ENCODE results near the gene IL6ST.
"Not testable (repeated sequence)": the region's sequence is repeated elsewhere in the genome, so short reads cannot be mapped to it uniquely, and the experiment has no call there.

- TF ChIP-seq POLR2A, POLR2AphosphoS5 (IDR thresholded peaks at IDR 0.05; ENCODE audit: low read depth, low read length): not testable (repeated sequence)
These were observed 3.9 kb downstream of the IL6ST start for GRCh38 chr5:55990895-55991294.

Data from GM12891 (cell line).